Body of pancreas (tissue), 4 donors: ENCODE measurements around the gene DOCK3.
"Not testable (repeated sequence)": the region's sequence is repeated elsewhere in the genome, so short reads cannot be mapped to it uniquely, and the experiment has no call there.

Experiments used
- POLR2A ChIP-seq, 3 donors: fragments of 450-650 bp; IDR thresholded peaks; one replicate each; pipeline ENCODE4 v1.6.1; 2016; ENCODE audit warnings: antibody characterized with exemption in 3 of 3, mild to moderate bottlenecking in 2 of 3
- TF ChIP-seq, protein P1 (sequence below), 7 experiments: fragments of 450-650 bp in 4 of 7; fragments of 200-600 bp in 3 of 7; sonication (generic) in 3 of 7; IDR thresholded peaks; one replicate each; pipeline ENCODE4 v1.5.1; 2016 to 2019; ENCODE audit warnings: antibody characterized with exemption in 7 of 7

DNA sequence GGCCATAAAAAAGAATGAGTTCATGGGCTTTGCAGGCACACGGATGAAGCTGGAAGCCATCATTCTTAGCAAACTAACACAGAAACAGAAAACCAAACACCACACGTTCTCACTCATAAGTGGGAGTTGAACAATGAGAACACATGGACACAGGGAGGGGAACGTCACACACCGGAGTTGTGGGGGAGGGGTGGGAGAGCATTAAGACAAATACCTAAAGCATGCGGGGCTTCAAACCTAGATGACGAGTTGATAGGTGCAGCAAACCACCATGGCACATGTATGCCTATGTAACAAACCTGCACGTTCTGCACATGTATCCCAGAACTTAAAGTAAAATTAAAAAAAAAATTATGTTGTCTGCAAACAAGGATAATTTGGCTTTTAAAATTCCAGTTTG, 200.1 kb downstream of the DOCK3 start:
- TF ChIP-seq, protein P1, sequence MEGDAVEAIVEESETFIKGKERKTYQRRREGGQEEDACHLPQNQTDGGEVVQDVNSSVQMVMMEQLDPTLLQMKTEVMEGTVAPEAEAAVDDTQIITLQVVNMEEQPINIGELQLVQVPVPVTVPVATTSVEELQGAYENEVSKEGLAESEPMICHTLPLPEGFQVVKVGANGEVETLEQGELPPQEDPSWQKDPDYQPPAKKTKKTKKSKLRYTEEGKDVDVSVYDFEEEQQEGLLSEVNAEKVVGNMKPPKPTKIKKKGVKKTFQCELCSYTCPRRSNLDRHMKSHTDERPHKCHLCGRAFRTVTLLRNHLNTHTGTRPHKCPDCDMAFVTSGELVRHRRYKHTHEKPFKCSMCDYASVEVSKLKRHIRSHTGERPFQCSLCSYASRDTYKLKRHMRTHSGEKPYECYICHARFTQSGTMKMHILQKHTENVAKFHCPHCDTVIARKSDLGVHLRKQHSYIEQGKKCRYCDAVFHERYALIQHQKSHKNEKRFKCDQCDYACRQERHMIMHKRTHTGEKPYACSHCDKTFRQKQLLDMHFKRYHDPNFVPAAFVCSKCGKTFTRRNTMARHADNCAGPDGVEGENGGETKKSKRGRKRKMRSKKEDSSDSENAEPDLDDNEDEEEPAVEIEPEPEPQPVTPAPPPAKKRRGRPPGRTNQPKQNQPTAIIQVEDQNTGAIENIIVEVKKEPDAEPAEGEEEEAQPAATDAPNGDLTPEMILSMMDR (IDR thresholded peaks at IDR 0.05) = not testable (repeated sequence)
- not testable (repeated sequence) for TF ChIP-seq POLR2A (IDR thresholded peaks at IDR 0.05)
